Fibroblast of peridontal ligament (primary cell): ENCODE results near the gene CYP26B1.
"Not testable (repeated sequence)": the region's sequence is repeated elsewhere in the genome, so short reads cannot be mapped to it uniquely, and the experiment has no call there.

ENCODE experiments used
- DNase-seq: peaks from one replicate; pipeline ENCODE4 v3.0.0-alpha.2; 2010; ENCODE audit errors: extremely low read depth

The CYP26B1 gene

DNA sequence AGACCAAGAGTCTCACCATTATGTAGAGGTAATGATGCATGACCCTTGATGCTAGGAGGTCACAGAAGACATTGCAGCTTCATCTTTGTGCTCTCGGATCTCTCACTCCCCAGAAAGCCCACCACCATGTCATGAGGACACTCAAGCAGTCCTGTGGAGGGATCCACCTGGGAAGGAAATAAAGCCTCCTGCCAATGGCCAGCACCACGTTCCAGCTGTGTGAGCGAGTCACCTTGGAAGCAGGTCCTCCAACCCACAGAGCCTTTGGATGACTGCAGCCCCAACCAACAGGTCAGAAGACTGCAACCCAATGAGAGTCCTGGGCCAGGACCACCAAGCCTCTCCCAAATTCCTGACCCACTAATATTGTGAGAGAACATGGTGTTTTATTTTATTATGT lies 38.4 kb downstream of the CYP26B1 start:
- no peak for DNase-seq

DNA sequence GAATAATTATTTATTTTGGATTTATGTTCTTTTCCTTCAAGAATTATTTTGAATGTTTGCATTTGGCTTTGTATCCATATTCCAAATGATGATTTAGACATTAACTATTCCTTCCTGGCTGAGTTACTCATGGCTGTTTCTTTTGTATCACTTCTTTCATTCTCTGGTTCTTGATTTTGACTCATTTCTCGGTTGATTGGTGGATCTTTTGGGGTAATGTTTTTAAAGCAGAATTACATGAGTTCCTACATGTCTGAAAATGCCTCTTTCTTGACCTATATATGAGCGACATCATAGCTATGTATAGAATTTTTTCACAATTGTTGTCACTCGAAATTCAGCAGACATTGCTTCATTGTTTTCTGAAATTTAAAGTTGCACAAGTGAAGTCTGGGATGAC lies 39.5 kb downstream of the CYP26B1 start:
- DNase-seq, result peak; percentile 17

DNA sequence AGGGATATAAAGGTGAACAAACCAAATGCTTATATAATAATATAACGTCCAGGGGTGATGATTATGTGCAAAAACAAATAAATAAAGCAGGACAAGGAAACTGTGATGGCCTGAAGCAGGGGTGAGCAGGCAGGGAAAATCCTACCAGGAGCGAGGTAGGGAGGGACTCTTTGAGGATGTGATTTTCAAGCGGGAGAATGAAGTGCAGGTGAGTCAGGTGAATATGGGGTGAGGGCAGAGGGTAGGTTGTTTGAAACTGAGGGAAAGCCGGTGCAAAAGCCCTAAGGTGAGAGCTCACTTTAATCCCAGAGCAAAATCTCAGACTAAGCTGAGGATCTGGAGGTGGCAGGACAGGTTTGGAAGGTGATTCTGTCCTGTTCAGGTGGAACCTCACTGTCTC lies 40.7 kb downstream of the CYP26B1 start:
- DNase-seq, result no peak

DNA sequence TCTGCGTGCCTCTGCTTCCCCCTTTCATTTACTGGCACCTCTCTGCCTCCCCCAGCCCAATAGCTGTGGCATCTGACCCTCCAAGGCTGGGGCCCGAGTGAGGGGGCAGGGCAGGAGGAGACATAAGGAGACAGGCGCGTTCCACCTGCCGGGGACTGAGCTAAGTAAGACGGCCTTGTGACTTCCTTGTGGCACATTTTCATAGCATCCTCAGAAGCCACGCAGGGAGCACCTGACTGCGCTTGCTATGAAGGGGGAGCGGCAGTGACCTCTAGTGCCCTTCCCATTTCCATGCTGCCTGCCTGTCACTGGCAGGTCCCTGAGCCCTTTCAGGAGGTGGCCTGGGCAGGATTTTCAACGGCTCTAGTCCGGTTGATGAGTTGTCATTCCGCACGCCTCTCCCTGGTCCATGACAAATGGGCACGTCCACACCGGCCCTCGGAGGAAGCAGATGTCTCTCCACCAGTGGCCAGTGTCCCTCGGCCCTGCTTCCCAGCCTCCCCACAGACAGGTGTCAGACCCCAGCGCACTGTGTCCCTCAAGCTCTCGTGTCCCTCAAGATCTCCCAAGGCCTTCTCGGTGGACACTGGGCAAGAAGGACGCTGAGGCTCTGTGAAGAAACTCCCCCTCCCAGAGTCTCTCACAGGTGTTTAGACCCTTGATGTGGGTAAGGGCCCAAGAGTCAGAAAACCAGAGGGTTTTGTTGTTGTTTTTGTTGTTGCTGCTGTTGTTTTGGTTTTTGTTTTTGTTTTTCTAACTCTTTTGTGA lies 42.7 kb downstream of the CYP26B1 start:
- DNase-seq, result no peak

DNA sequence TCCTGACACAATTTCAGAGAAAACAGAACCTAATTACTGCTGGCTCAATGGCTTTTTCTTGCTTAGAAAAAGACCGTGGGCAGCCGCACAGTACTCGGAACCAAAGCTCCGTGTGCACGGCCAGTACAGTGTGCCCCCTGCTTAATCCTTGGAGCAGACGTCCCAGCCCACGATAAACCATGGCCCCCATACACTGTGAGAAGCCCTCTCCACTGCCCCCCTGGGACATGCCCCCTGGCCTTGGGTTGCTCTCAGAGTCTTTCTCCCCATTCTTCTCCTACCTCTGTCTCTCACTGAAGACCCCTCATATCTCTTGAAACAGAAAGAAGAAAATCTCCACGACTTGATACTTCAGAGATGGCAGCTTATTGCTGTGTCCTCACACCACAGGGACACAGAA lies 44.0 kb downstream of the CYP26B1 start:
- no peak for DNase-seq

DNA sequence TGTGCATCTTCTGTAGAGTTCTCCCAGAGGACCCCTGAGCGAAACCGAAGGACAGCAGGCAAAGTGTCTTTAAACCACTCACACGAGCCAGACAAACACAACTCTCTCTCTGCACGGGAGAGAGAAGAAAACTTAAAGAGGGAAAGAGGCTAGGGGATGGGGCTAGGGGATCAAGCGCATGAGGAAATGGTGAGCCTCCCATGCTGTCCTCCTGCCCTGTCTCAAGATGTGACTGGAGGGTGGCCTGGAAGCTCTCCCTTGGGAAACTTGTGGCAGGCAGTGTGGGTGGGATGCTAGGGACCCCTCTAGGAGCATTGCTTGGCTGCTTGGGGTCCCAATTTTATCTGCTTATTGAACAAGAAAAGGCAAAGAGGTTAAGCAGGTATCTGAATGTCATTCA lies 44.5 kb downstream of the CYP26B1 start:
- no peak for DNase-seq

DNA sequence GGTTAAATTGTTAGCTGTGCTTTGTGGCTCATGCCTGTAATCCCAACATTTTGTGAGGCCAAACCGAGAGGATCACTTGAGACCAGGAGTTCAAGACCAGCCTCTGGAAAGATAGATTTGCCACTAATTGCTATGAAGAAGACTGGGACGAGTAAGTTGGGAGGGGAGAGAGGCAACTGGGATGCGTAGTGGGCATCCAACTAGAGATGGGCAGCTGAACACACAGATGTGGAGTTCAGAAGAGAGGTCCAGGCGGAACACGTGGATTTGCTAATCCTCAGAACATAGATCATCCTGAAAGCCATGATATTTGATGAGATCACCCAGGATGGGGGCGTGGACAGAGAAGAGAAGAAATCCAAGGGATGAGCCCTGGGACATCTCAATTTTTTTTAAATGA lies 48.7 kb downstream of the CYP26B1 start:
- no peak for DNase-seq

DNA sequence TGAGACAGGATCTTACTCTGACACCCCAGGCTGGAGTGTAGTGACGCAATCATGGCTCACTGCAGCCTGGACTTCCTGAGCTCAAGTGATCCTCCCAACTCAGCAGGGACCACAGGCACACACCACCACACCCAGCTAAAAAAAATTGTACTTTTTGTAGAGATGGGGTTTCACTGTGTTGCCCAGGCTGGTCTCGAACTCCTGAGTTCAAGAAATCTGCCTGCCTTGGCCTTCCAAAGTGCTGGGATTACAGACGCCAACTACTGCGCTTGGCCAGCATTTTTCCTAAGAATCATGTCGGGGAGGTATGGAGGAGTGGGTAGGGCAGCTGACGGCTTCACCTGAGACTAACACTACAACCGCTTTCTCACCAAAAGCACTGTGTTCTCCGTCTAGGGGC lies 50.4 kb downstream of the CYP26B1 start:
- no peak for DNase-seq

DNA sequence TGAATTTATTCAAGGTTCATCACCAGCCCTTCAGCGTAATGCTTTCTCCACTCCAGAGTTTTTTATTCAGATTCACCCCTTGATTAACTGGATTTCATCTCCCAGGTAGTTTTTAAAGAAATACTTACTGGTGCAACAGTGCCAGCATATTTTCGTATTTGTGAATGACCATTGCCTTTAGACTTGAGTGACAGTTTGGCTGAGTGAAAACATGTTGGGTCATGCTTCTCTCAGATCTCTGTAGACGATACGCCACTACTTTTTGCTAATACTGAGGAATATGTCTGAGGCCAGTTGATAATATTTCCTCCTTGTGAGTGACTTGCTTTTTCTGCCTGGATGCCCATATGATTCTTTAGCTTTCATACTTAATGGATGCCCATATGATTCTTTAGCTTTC lies 51.5 kb downstream of the CYP26B1 start:
- DNase-seq, result no peak

DNA sequence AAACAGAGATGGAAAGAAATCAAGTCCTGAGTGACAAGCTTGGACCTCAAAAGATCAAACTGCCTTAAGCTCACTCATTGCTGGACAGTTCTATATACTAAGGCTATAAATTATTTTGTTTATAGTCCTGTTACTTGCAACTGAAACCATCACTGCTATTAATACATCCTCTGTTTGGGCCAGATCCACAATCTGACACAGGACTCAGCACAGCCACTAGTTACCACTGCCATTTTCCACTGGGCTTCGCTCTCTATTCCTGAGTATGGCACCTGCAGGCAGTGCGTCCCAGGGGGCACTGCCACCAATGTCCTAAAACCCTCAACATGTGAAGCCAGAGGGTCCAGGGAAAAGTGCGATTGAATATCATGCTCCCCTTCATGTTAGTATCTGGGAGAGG lies 52.3 kb downstream of the CYP26B1 start:
- no peak for DNase-seq

DNA sequence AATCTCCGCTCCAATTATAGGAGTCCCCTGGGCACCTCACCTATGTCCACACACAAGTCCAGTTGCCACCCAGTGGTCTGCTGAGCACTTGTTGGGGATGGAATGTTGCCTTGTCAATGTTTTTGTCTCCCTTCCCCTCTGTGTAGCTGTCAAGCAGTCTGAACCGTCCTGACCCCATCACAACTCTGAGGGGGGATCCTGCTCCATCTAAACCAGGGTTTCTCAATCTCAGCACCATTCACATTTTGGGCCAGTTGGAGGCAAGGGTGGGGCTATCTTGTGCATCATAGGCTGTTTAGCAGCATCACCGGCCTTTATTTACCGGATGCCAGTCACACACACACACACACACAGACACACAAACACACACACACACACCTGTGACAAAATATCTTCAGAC lies 53.0 kb downstream of the CYP26B1 start:
- no peak for DNase-seq

DNA sequence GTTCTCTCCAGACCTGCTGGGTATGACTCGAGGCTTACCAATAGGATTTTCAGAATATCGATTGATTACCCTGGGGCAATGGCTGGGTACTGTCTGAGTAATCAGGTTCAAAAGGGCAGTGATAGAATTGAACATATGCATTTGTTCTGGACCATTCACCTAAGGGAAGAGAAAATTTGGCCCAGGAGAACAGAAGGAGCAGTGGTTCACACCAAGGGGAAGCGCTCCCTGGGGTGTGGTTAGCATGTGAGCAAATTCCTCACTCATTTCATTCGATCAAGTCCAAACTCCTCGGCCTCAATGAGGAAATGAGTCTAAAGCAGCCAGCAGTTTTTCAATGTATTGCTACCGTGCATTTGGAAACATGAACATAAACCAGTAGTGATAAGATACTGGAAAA lies 55.6 kb downstream of the CYP26B1 start:
- no peak for DNase-seq

DNA sequence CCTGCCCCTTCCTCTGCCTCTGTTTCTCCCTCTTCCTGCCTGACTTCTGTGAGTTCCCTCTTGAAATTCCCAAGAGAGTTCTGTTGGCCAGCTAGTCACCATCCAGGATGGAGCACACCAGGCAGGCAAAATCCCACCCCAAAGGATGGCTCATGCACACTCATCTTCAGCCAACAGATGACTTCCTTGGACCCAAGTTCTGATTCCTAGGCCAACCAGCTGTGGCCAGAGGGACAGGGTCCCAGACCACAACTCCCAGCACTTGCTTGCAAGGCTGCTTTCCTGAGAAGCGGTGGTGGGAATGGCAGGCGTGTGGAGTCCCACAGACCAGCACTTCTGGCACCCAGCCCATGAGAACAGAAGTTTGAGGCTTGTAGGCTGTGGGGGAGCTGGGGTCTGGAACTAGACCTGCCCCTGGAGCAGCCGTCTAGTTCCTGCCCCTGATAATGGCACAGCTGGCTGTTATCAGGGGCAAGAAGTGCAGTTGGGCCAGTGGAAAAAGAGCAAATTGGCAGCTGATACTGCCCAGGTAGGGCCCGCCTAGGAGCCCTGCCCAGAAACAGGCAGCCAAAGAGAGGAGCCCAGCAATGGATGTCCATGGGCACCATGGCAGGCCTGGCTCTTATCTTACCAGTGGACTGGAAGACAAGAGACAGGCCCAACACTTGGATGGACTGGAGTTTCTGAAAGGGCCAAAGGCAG lies 56.7 kb downstream of the CYP26B1 start:
- no peak for DNase-seq

DNA sequence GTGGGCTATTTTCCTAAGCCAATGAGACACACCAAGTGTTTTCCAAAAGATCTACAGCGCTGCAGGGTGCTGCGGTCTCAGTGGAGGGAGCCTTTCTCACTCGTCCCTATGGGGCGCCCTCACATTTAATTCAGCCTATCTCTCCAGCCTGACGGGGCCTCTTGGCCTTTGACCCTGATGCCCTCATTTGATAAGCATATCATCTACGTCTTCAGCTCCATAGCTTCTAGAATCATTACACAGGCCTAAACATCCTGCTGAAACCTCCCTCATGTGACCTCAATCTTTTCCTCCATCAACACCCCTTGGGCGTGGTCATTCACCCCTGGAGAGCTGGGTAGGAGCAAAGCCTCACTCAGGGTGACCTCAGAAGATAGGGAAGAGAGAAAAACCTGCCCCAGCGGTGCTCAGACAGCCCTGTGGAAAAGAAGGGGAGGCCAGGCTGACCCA lies 57.4 kb downstream of the CYP26B1 start:
- DNase-seq, result no peak

DNA sequence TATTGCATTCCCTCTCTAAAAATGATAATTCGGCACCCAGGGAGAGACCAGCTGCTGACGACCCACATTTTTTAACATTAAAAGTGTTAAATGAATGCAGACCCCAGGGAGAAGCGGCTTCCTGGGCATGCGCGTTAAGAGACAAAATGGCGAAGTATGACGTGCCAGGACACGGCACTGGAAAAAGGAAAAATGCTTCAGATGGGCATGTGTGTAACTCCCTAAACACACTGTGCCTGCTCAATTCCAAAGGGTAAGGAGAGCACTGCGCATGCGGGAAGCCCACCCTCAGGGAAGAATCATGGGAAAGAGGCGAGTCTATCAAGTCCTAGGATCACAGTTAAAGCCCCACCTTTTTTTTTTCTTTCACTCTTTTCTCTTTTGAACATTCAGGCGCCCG lies 58.1 kb downstream of the CYP26B1 start:
- no peak for DNase-seq

DNA sequence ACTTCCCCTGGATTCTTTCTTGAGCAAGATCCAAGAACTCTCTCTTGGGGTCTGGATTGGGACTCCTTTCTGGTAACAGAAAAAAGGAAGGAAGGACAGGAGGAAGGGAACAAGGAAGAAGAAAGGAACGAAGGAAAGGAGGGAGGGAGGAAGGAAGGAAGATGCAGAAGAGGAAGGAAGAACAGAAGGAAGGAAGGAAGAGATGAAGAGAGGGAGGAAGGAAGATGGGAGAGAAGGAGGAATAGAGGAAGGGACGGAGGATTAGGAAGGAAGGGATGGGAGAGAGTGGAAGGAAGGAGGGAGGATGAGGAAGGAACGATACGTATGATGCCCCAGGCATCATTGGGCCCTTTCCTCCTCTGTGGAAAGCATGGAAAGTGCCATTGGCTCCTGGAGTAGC lies 58.6 kb downstream of the CYP26B1 start:
- no peak for DNase-seq

DNA sequence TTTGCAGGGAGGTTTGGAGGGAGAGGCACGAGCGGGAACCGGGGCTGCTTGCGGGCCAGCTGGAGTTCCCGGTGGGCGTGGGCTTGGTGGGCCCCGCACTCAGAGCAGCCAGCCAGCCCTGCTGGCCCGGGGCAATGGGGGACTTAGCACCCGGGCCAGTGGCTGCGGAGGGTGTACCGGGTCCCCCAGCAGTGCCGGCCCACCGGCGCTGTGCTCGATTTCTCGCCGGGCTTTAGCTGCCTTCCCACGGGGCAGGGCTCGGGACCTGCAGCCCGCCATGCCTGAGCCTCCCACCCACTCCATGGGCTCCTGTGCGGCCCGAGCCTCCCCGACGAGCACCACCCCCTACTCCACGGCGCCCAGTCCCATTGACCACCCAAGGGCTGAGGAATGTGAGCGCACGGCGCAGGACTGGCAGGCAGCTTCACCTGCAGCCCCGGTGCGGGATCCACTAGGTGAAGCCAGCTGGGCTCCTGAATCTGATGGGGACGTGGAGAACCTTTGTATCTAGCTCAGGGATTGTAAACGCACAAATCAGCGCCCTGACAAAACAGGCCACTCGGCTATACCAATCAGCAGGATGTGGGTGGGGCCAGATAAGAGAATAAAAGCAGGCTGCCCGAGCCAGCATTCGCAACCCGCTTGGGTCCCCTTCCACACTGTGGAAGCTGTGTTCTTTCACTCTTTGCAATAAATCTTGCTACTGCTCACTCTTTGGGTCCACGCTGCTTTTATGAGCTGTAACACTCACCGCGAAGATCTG lies 60.6 kb downstream of the CYP26B1 start:
- DNase-seq, result not testable (repeated sequence)

DNA sequence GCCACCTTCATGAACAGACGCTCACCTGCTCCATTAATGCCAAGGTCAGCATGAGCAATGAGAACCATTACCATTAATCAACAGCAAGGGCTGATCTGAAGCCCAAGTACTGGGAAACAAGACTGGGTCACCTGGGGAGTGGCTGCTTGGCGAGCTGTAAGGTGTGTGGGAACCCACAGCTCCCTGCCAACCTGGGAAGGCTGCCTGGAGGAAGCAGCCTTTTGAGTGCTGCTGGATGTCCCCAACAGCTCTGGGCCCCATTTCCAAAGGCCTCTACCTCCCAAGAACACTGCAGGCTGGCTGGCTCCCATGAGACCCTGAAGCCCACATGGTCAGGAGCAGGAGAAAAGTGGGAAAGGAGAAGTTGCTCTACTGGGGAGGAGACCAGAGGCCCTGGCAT lies 62.1 kb downstream of the CYP26B1 start:
- no peak for DNase-seq

DNA sequence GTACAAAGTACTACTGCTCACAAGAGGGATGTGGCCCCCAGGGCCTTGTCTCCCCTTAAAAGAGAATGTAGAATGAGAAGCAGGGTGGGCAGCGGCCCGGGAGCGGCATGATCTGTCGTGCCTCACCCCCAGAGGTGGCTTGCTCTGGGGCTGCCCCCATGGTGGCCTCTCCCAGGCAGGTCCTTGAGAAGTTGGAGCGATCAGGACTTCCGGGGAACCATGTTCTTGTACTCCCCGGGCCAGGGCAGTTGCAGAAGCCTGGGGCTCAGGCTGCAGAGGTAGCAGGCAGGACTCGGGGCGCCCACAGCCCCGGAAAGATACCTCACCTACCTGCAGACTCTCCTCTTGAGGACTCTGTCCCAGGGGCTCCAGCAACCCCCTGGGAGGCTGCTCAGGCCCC lies 62.6 kb downstream of the CYP26B1 start:
- no peak for DNase-seq

DNA sequence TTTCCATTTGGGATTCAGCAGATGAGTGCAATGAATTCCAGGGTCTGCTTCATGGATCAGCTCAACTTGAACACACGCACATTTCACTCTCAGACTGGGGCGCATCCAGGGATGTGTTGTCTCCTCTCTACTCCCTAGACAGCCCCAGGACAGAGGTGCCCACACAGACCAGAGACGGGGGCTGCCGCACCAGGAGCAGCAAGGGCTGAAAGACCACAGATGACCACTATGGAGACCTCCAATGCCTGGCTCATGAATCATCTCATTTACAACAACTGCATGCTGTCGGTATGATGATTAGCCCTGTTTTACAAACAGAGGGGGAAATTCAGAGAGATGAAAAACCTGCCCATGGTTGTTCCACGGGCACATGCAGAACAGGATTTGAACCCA lies 63.1 kb downstream of the CYP26B1 start:
- no peak for DNase-seq

DNA sequence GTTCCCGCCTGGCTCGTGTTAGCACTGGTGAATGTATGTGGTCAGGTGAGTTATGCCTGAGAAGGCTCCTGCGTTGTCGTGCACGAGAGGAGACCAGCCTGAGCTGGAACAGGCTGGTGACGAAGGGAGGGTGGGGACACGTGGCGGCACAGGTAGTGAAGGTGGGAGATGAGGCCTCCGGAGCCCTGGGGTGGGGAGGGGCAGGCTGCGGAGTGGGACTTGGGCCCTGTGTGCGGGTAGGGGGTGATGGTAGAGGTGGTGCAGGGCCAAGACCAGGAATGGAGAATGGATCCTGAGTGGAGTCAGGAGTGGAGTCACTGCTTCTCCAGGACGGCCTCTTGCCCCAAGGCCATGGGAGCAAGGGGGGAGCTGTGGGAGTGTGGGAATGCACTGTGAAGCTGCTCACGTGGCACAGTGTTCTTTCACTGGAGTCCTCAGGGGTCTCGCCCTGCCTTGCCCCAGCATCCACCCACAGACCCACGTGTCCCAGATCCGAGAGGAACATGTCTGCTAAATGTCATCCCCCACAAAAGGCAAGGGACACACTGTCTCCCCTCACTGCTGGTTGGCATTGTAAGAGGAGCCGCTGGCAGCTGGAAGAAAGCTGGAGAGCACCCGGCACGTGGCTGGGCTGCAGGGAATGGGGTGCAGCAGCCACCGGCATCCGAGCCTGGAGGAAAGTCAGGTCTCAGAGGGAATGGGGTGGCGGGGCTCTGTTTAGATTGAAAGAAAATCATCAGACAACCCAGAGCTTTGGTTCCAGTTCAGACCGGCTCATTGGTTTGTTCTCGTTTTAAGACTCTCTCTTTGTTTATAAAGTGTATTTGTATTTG lies 63.7 kb downstream of the CYP26B1 start:
- DNase-seq, result peak; percentile 71

DNA sequence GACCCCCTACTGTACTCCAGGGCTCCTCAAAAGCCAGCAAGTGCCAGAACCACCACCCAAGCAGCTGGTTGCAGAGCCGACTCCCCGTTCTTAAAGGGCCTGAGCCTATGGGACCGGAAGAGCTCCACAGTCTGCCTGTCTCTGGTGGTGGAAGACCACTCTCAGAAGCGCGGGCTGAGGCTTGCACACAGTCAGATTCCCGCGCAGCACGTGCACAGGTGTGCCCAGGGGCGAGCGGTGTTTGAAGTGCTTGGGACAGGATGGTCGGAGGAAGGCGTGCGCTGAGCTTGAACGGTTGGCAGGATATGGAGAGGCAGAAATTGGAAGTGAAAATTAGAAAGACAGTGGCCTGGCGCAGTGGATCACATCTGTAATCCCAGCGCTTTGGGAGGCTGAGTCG lies 64.8 kb downstream of the CYP26B1 start:
- no peak for DNase-seq
